ENCODE measurements around the gene FAM3C.

- TF ChIP-seq, protein P1, sequence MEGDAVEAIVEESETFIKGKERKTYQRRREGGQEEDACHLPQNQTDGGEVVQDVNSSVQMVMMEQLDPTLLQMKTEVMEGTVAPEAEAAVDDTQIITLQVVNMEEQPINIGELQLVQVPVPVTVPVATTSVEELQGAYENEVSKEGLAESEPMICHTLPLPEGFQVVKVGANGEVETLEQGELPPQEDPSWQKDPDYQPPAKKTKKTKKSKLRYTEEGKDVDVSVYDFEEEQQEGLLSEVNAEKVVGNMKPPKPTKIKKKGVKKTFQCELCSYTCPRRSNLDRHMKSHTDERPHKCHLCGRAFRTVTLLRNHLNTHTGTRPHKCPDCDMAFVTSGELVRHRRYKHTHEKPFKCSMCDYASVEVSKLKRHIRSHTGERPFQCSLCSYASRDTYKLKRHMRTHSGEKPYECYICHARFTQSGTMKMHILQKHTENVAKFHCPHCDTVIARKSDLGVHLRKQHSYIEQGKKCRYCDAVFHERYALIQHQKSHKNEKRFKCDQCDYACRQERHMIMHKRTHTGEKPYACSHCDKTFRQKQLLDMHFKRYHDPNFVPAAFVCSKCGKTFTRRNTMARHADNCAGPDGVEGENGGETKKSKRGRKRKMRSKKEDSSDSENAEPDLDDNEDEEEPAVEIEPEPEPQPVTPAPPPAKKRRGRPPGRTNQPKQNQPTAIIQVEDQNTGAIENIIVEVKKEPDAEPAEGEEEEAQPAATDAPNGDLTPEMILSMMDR (IDR thresholded peaks at IDR 0.05) = no peak
- TF ChIP-seq EP300 (IDR thresholded peaks at IDR 0.05) = no peak
- TF ChIP-seq POLR2A (IDR thresholded peaks at IDR 0.05) = no peak
Measured at GRCh38 chr7:121352323-121352722, 43.8 kb downstream of the FAM3C start.

Measured in gastroesophageal sphincter (tissue), 3 donors.